Progenitor cell of endocrine pancreas (in vitro differentiated cells): Measurements from ENCODE around the gene VAT1. TPM values are rescaled to one million over a fixed set of nuclear protein-coding genes. Genes with fewer than 3 reads are reported as not detected.

ENCODE experiments used
- DNase-seq: peaks from one replicate; pipeline ENCODE4 v3.0.0; 2021; ENCODE audit warnings: low spot score; ENCODE audit not compliant: unreplicated experiment
- H3K27ac Mint-ChIP-seq: 2 replicates; pipeline ENCODE4 v1.8.0; 2021; ENCODE audit warnings: mild to moderate bottlenecking, moderate library complexity, mixed read lengths
- H3K27me3 Mint-ChIP-seq: 2 replicates; pipeline ENCODE4 v1.8.0; 2021; ENCODE audit warnings: mixed read lengths
- H3K36me3 Mint-ChIP-seq: 2 replicates; pipeline ENCODE4 v1.8.0; 2022; ENCODE audit warnings: mixed read lengths; ENCODE audit not compliant: insufficient read depth
- H3K4me1 Mint-ChIP-seq: 2 replicates; pipeline ENCODE4 v1.8.0; 2021; ENCODE audit warnings: low read depth, mixed read lengths
- H3K4me3 Mint-ChIP-seq: 2 replicates; pipeline ENCODE4 v1.8.0; 2021; ENCODE audit warnings: low read depth, mild to moderate bottlenecking, moderate library complexity, mixed read lengths
- H3K9me3 Mint-ChIP-seq: 2 replicates; pipeline ENCODE4 v1.8.0; 2021; ENCODE audit warnings: low read depth, mixed read lengths
- long read RNA-seq: library from polyadenylated mRNA; unstranded; transcript quantifications from one replicate; pipeline ENCODE4 v2.0.0, GENCODE V29; 2020
- total RNA-seq: library from RNA; stranded (reverse); gene quantifications from 2 replicates; pipeline ENCODE4 v1.2.1, GENCODE V29; 2021
- TF ChIP-seq, protein P1 (sequence below): fragments of 200-600 bp; sonication (generic); IDR thresholded peaks from one replicate; pipeline ENCODE4 v1.5.0; 2021; ENCODE audit warnings: antibody characterized with exemption, mild to moderate bottlenecking; ENCODE audit not compliant: unreplicated experiment

Gene VAT1
- total RNA-seq = 201 and 202 TPM in 2 replicates
- long read RNA-seq, transcript VAT1-201 (6 exons, 2,734 nt) = major isoform, 7 of 18 reads
- long read RNA-seq, partial matches to known transcripts = 2 of 18 reads
- long read RNA-seq, other reads (novel, unspliced or antisense) = 9 of 18 reads

DNA sequence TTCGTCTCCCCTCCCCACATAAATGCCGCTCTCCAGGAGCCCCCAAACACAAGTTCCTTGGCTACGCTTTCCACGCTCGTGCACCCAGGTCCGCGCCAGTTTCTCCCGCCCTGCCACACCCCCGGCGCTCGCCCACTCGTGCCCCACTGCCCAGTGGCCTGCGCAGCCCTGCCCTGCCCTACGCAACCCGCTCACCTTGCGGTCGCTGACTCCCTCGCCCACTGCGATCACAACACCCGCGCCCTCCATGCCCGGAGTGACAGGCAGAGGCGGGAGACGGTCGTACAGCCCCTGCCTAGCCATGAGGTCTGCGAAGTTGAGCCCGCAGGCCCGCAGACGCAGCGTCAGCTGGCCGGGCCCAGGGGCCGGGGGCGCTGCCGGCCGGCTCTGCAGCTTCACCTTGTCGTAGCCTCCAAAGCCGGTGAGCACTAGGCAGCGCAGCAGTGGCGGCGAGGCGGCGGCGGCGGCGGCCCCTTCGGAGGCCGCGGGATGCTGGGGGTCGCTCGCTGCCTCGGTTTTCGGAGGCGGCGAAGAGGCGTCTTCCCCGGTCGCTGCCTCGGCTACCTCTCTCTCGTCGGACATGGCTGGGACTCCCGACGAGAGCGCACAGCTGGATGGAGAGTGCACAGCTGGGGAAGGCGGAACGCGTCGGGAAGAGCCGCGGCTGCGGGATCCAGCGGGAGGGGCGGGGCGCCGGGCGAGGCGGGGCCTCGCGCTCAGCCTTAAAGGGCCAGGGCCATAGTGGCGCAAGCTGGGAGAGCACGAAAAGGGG lies at the start of gene VAT1:
Gene VAT1, minus strand, starts transcription at position 645 of the 772 bp plus-strand sequence. Its CDS starts 63 bp downstream, at position 582.
- Mint-ChIP-seq H3K4me3 (peak within 1 kb of the TSS; percentile 95), H3K27me3 (no peaks in the 10 kb centered on the region), H3K4me1 (peaks cover 31% of the 10 kb centered on the region), H3K36me3 (peaks cover 5% of the 10 kb centered on the region), H3K27ac (peak within 1 kb of the TSS; percentile 96), H3K9me3 (no peaks in the 10 kb centered on the region)
- peak; percentile 53 for DNase-seq
- TF ChIP-seq, protein P1, sequence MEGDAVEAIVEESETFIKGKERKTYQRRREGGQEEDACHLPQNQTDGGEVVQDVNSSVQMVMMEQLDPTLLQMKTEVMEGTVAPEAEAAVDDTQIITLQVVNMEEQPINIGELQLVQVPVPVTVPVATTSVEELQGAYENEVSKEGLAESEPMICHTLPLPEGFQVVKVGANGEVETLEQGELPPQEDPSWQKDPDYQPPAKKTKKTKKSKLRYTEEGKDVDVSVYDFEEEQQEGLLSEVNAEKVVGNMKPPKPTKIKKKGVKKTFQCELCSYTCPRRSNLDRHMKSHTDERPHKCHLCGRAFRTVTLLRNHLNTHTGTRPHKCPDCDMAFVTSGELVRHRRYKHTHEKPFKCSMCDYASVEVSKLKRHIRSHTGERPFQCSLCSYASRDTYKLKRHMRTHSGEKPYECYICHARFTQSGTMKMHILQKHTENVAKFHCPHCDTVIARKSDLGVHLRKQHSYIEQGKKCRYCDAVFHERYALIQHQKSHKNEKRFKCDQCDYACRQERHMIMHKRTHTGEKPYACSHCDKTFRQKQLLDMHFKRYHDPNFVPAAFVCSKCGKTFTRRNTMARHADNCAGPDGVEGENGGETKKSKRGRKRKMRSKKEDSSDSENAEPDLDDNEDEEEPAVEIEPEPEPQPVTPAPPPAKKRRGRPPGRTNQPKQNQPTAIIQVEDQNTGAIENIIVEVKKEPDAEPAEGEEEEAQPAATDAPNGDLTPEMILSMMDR = no peak

DNA sequence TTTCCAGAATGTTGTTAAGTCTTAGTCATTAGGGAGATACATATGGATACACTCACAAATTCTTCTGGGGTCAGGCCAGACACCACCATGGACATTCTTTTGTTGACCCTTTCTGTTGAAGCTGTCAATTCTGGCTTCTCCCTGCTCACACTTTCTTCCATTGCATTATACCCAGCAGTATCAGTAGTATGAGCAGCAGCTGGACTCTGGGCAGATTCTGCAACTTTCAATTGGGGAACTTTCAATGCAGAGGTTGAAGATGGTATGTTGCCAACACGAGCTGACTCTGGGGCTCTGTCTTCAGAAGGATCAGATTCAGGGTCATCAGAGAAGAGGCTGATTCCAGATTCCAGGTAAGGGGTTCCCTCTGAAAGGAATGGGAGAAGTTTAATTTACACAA lies 48.7 kb upstream of the VAT1 start:
- TF ChIP-seq, protein P1 = no peak
- no peaks in the 10 kb centered on the region for H3K9me3 Mint-ChIP-seq
- H3K4me1 Mint-ChIP-seq = peaks cover 7% of the 10 kb centered on the region
- DNase-seq = no peak
- no peak overlapping the region for H3K4me3 Mint-ChIP-seq
- no peak overlapping the region for H3K27ac Mint-ChIP-seq
- H3K27me3 Mint-ChIP-seq = no peaks in the 10 kb centered on the region
- H3K36me3 Mint-ChIP-seq = peaks cover 3% of the 10 kb centered on the region

DNA sequence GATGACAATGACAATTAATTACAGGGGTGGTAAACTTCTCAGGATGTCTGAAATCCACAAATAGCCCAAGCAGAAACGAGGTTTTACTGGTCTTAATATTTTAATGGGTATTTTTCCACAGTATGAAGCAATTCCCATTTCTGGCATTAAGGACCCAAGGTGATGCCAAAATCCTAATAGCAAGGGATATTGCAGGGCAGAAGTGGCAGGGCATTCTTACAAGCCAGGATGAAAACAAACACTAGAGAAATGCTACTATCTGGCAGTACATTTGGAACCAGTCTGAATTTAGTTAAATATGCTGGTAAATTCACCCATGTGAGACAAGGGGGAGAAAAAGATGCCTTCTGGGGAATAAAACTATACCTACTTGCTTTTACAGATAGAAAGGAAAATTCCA lies 48.1 kb upstream of the VAT1 start:
- no peak for DNase-seq
- H3K9me3 Mint-ChIP-seq = no peaks in the 10 kb centered on the region
- H3K27ac Mint-ChIP-seq = no peak overlapping the region
- H3K36me3 Mint-ChIP-seq = peaks cover 3% of the 10 kb centered on the region
- H3K4me3 Mint-ChIP-seq = no peak overlapping the region
- H3K27me3 Mint-ChIP-seq = no peaks in the 10 kb centered on the region
- peaks cover 7% of the 10 kb centered on the region for H3K4me1 Mint-ChIP-seq
- TF ChIP-seq, protein P1 = no peak

DNA sequence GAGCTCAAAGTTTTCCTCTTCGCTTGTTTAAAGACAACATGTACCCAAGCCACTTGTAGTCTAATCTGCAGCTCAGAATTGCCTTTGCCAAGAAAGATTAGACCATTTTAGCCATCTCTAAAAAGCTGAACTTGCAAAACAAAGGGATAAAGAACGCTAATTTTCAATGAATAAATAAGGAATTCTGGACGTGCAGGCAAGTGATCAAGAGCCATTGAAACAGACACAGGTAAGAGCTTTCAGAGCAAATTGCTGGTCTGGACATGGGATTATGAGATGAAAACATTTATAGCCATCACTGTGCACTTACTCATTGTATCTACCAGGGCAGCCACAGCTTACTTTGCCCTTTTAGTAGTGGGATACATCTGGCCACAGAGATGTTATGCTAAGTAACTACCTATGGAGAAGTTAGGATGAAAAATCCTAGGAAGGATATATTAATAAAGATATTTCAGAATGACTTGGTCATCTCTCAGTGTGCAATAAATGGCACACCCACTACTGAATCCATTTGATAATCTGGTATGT lies 47.2 kb upstream of the VAT1 start:
- no peak overlapping the region for H3K4me3 Mint-ChIP-seq
- DNase-seq = no peak
- TF ChIP-seq, protein P1 = no peak
- peaks cover 7% of the 10 kb centered on the region for H3K4me1 Mint-ChIP-seq
- no peak overlapping the region for H3K27ac Mint-ChIP-seq
- no peaks in the 10 kb centered on the region for H3K9me3 Mint-ChIP-seq
- peaks cover 3% of the 10 kb centered on the region for H3K36me3 Mint-ChIP-seq
- no peaks in the 10 kb centered on the region for H3K27me3 Mint-ChIP-seq

- Mint-ChIP-seq H3K4me1 (peaks cover 7% of the 10 kb centered on the region), H3K36me3 (peaks cover 3% of the 10 kb centered on the region), H3K27me3 (no peaks in the 10 kb centered on the region), H3K9me3 (no peaks in the 10 kb centered on the region), H3K27ac (peak overlapping the region; percentile 71), H3K4me3 (no peak overlapping the region)
- DNase-seq = no peak
- TF ChIP-seq, protein P1 = no peak
Observed at GRCh38 chr17:43068570-43069367, 46.6 kb upstream of the VAT1 start.
